ENCODE measurements around the gene SLC39A8. TPM values are rescaled to one million over a fixed set of nuclear protein-coding genes. Genes with fewer than 3 reads are reported as not detected.

SLC39A8 gene
- total RNA-seq, 1 donor from 2014 or later = 211 TPM

GRCh38 chr4:102213031-102213430, 132.3 kb downstream of the SLC39A8 start:
- Mint-ChIP-seq H3K9me3 (ENCODE audit: unreplicated experiment) (no peaks in the 10 kb centered on the region), H3K4me3 (ENCODE audit: unreplicated experiment) (no peak overlapping the region), H3K27me3 (ENCODE audit: unreplicated experiment) (no peaks in the 10 kb centered on the region), H3K36me3 (ENCODE audit: low read depth, unreplicated experiment) (peaks cover 4% of the 10 kb centered on the region), H3K27ac (ENCODE audit: unreplicated experiment) (no peak overlapping the region), H3K4me1 (ENCODE audit: unreplicated experiment) (no peaks in the 10 kb centered on the region)
- TF ChIP-seq CTCF (IDR thresholded peaks at IDR 0.05; ENCODE audit: unreplicated experiment) = no peak
- no peak for DNase-seq (ENCODE audit: low spot score)

Other genes with a start within 250 kb of the SLC39A8 start
- gene NFKB1, start 155.9 kb upstream of the SLC39A8 start, total RNA-seq (ENCODE audit: unreplicated experiment) = 26.0 TPM

Measured in endothelial cell (in vitro differentiated cells).